Kidney (tissue), 14 donors: ENCODE results near the gene KIDINS220. TPM values are rescaled to one million over a fixed set of nuclear protein-coding genes. Genes with fewer than 3 reads are reported as not detected.
A peak's percentile ranks its signal among the peaks of the same experiment; 100 is the strongest.

Experiments
- DNase-seq, 5 donors: peaks; one replicate each; pipeline ENCODE4 v3.0.0-alpha.2; 2013 to 2020
- FAIRE-seq: peaks from 2 replicates; lab custom pipeline; 2012; peaks lifted over from hg19 to GRCh38; lab: Jason Lieb, UNC
- H3K27ac ChIP-seq, 2 donors: one replicate each; pipeline ENCODE4 v1.7.0; 2013; ENCODE audit warnings: low read depth in 2 of 2, low read length in 2 of 2, inconsistent platforms in 1 of 2
- H3K27me3 ChIP-seq: one replicate; pipeline ENCODE4 v1.7.1; 2013; ENCODE audit warnings: low read length, inconsistent platforms; ENCODE audit not compliant: control insufficient read depth, insufficient read depth
- H3K36me3 ChIP-seq, 3 donors: one replicate each; pipeline versions ENCODE4 v1.7.0 to v1.7.1; 2013; ENCODE audit warnings: low read length in 3 of 3, control low read depth in 1 of 3, inconsistent platforms in 1 of 3; ENCODE audit not compliant: insufficient read depth in 3 of 3, control insufficient read depth in 2 of 3
- H3K4me1 ChIP-seq, 3 donors: one replicate each; pipeline versions ENCODE4 v1.7.0 to v1.7.1; 2013; ENCODE audit warnings: low read length in 3 of 3, inconsistent platforms in 1 of 3, low read depth in 1 of 3; ENCODE audit not compliant: control insufficient read depth in 2 of 3, insufficient read depth in 2 of 3
- H3K4me3 ChIP-seq, 3 donors: one replicate each; pipeline versions ENCODE4 v1.7.0 to v1.8.1; 2013; ENCODE audit warnings: low read length in 3 of 3, control low read depth in 1 of 3, inconsistent platforms in 1 of 3
- H3K9ac ChIP-seq, 3 donors: one replicate each; pipeline versions ENCODE4 v1.7.0 to v1.7.1; 2013; ENCODE audit warnings: low read length in 3 of 3, control low read depth in 1 of 3, inconsistent platforms in 1 of 3
- H3K9me3 ChIP-seq, 3 donors: one replicate each; pipeline versions ENCODE4 v1.7.0 to v1.7.1; 2013; ENCODE audit warnings: low read length in 3 of 3, control low read depth in 1 of 3, inconsistent platforms in 1 of 3; ENCODE audit not compliant: control insufficient read depth in 2 of 3, insufficient read depth in 1 of 3
- intact Hi-C: fragments of 100-400 bp; cut with DNase I; formaldehyde crosslinking; loops from one replicate; pipeline ENCODE4 v1.11.1; 2022
- polyA plus RNA-seq: library from polyadenylated mRNA; stranded (reverse); fragments of 350-450 nt; fragmentation: Illumina TruSeq; extraction: RNeasy Lipid Tissue Mini Kit (QIAGEN cat#74804); gene quantifications from one replicate; pipeline ENCODE4 v1.2.3, GENCODE V29; 2014; ENCODE audit warnings: low read depth, low replicate concordance; ENCODE audit not compliant: insufficient read depth
- total RNA-seq: library from RNA; stranded (reverse); fragmentation: NEBNext Ultra II Directional; extraction: Animal tissue kit (Norgen Biotek cat#: 25700); gene quantifications from one replicate; pipeline ENCODE4 v1.2.1, GENCODE V29; 2021
- TF ChIP-seq, protein P1 (sequence below): IDR thresholded peaks from 3 replicates; pipeline ENCODE4 v1.5.1; 2012; ENCODE audit warnings: mild to moderate bottlenecking, moderate library complexity, borderline replicate concordance; ENCODE audit not compliant: insufficient read depth; ENCODE audit errors: extremely low read depth
- donor health status: control.
- donor health status: control.
- donor health status: control.
- donor health status: control.
- donor health status: control.
- donor health status: DM: yes; HTN: yes; CAD: no.
- donor health status: Normal renal cell carcinoma (clear cell type).

Gene KIDINS220
- total and polyA plus RNA-seq, 2 donors from 2014 or later = 12.3 to 56.6 TPM

DNA sequence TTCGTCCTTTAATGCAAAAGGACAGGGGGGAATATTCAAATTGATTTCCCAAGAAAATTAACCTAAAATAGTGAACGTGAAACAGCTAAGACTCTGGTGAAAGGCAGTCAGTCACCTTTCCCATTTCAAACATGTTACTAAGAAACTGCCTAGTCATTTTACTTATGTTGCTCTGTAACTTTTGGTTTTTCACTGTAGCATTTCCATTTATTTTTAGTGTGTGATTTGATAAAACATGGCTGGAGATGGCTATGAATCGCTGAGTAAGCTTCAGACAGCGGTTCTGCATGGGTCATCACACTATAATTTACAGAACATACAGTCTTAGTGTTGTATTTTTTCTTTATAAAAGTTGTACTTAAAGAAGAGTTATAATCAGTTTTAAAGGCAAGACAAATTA, 16.0 kb upstream of the KIDINS220 start:
- no peaks in the 10 kb centered on the region for H3K27me3 ChIP-seq
- no peak overlapping the region for H3K9ac ChIP-seq
- H3K36me3 ChIP-seq = no peaks in the 10 kb centered on the region
- FAIRE-seq (no peak), DNase-seq (peak in 1 of 5 donors; percentile 17)
- intact Hi-C loops = no loop called here
- no peaks in the 10 kb centered on the region for H3K9me3 ChIP-seq
- H3K4me1 ChIP-seq = no peaks in the 10 kb centered on the region
- H3K4me3 ChIP-seq = no peak overlapping the region
- TF ChIP-seq, protein P1, sequence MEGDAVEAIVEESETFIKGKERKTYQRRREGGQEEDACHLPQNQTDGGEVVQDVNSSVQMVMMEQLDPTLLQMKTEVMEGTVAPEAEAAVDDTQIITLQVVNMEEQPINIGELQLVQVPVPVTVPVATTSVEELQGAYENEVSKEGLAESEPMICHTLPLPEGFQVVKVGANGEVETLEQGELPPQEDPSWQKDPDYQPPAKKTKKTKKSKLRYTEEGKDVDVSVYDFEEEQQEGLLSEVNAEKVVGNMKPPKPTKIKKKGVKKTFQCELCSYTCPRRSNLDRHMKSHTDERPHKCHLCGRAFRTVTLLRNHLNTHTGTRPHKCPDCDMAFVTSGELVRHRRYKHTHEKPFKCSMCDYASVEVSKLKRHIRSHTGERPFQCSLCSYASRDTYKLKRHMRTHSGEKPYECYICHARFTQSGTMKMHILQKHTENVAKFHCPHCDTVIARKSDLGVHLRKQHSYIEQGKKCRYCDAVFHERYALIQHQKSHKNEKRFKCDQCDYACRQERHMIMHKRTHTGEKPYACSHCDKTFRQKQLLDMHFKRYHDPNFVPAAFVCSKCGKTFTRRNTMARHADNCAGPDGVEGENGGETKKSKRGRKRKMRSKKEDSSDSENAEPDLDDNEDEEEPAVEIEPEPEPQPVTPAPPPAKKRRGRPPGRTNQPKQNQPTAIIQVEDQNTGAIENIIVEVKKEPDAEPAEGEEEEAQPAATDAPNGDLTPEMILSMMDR = no peak
- no peak overlapping the region for H3K27ac ChIP-seq

DNA sequence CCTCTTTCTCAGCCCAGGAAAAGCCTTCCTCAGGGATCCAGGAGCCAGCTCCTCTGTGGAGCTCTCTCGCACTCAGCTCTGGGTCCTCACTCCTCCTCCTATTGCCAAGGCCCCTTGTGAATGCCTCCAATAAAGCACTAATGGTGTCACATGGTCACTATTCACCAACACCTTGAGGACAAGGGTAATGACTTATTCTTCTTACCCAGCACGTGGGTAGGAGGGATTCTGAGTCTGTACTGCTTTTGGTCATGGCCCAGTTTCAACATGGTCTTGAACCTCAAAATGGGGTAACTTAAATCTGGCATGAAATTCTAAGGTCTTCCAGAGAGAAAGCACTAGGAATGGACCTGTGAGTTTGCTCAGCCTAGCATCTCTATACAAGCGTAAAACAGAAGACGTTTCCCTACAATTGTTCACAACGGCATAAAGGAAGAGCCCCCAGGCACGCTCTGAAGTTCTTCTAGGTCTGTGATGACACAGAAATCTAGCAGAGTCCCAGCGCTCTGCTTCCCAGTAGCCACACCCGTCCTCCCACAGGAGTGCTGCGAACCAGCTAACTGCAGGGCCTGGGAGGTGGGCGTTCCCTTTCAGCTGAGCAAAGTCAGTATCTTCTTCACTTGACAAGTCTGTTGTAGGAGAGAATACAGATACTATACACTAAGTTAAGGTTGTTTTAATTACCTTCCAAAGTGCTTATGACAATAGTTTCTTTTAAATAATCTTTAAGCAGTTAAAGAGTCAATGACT, 14.6 kb upstream of the KIDINS220 start:
- no peak for FAIRE-seq
- intact Hi-C loops = no loop called here
- H3K9me3 ChIP-seq = no peaks in the 10 kb centered on the region
- no peaks in the 10 kb centered on the region for H3K27me3 ChIP-seq
- TF ChIP-seq, protein P1 = no peak
- H3K36me3 ChIP-seq = no peaks in the 10 kb centered on the region
- no peaks in the 10 kb centered on the region for H3K4me1 ChIP-seq
- DNase-seq = peak in 1 of 5 donors; percentile 29
- no peak overlapping the region for H3K27ac ChIP-seq
- H3K4me3 ChIP-seq = no peak overlapping the region
- no peak overlapping the region for H3K9ac ChIP-seq

DNA sequence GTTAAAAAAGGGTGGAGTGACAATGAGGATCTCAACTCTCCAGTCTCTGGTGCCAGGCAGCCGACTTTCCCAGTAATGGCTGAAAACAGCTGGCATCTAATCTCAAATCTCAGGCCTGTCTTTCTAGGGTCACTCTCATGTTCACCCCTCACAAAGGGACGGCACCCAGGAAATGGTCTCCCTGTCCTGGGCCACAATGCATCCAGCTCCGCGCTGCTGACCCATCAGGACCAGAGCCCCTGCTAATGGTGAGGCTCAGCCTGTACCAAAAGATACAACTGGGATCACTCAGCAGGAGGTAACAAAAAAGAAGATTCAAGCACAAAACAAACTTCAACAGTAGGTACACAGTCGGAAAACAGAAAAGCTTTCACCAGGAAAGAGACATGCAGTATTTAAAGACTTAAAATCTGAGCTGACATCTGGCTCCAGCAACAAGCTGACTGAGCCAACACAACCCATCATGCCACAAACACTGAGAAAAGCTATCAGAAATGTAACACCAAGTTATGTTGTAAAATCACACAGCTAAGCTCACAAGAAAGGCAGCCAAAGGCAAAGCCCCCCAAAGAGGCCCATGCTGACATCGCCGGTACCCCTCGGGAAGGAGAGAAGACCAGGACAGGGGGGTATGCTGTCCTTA, 13.6 kb upstream of the KIDINS220 start:
- Histone ChIP-seq H3K9me3 (no peaks in the 10 kb centered on the region), H3K27me3 (no peaks in the 10 kb centered on the region), H3K9ac (no peak overlapping the region), H3K36me3 (no peaks in the 10 kb centered on the region), H3K4me3 (no peak overlapping the region), H3K4me1 (no peaks in the 10 kb centered on the region), H3K27ac (no peak overlapping the region)
- FAIRE-seq = no peak
- intact Hi-C loops = no loop called here
- TF ChIP-seq, protein P1 = no peak
- no peak for DNase-seq
